Measurements from ENCODE around the gene AUTS2.

The AUTS2 gene

DNA sequence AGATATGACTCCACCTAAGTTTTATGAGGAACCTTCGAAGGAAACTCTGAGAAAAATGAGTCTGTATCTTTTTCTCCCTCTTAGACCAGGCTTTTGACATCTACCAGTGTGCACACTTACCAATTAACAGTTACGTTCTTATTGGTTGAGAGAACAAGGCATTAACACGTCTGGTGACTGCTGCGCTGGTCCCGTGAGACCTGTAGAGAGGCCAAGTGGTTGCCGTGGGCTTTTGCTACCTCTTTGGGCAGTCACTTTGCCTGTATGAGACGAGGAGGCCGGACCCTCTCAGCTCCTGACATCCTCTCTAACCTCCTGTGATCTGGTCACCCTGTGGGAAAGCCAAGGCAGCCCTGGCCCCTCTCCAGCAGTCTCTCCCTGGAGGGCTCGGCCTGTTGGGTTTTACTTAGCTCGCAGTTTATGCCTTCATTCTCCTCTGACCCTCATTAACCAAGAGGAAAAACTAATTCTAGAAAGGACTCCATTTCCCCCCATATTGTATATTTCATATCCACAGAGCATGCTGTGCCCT is 1019.8 kb downstream of the AUTS2 start:
- no peak for DNase-seq (ENCODE audit: extremely low spot score)
- ChIA-PET POLR2A (no interaction called here), CTCF (no interaction called here)
- TF ChIP-seq HDGF (IDR thresholded peaks at IDR 0.05; ENCODE audit: borderline replicate concordance) (no peak), BHLHE40 (IDR thresholded peaks at IDR 0.05; ENCODE audit: borderline replicate concordance) (no peak), TARDBP (IDR thresholded peaks at IDR 0.05) (no peak), LEF1 (IDR thresholded peaks at IDR 0.05; ENCODE audit: borderline replicate concordance) (no peak), ZNF384 (IDR thresholded peaks at IDR 0.05) (no peak), FOXA1 (IDR thresholded peaks at IDR 0.05) (no peak), SP1 (IDR thresholded peaks at IDR 0.05) (no peak), ARNT (IDR thresholded peaks at IDR 0.05) (no peak), FOXK2 (IDR thresholded peaks at IDR 0.05) (no peak), ELF4 (IDR thresholded peaks at IDR 0.05) (no peak), FOXM1 (IDR thresholded peaks at IDR 0.05; ENCODE audit: borderline replicate concordance) (no peak), NFRKB (IDR thresholded peaks at IDR 0.05) (no peak), CTBP1 (IDR thresholded peaks at IDR 0.05; ENCODE audit: borderline replicate concordance) (no peak), SUZ12 (IDR thresholded peaks at IDR 0.05) (no peak)
- TF ChIP-seq, protein P1, sequence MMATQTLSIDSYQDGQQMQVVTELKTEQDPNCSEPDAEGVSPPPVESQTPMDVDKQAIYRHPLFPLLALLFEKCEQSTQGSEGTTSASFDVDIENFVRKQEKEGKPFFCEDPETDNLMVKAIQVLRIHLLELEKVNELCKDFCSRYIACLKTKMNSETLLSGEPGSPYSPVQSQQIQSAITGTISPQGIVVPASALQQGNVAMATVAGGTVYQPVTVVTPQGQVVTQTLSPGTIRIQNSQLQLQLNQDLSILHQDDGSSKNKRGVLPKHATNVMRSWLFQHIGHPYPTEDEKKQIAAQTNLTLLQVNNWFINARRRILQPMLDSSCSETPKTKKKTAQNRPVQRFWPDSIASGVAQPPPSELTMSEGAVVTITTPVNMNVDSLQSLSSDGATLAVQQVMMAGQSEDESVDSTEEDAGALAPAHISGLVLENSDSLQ (IDR thresholded peaks at IDR 0.05): no peak

DNA sequence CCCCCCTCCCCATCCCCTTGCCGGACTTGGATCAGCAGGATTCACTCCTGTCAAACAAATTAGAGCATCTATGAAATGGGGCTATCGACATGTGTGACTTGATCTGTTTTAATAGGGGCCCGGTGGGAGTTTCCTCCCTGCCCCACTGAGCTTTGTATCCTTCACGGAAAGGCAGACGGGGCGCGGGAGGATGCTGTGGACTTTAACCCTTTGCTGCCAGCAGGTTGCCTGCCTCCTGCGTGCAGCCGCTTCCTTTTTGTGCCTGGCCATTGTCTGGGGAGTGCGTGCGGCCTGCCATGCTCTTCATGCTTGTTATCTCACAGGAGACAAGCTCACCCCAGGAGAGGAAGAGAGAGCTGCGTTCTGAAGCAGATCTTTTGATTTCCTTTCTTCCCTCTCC is 1020.9 kb downstream of the AUTS2 start:
- ChIA-PET POLR2A (no interaction called here), CTCF (interaction anchor here (1.3 kb wide), 1 partner anchor 22 kb away, joined by 3 read pairs; no protein-coding TSS in a partner anchor)
- TF ChIP-seq ZNF384 (IDR thresholded peaks at IDR 0.05) (no peak), FOXM1 (IDR thresholded peaks at IDR 0.05; ENCODE audit: borderline replicate concordance) (no peak), LEF1 (IDR thresholded peaks at IDR 0.05; ENCODE audit: borderline replicate concordance) (no peak), FOXA1 (IDR thresholded peaks at IDR 0.05) (no peak), NFRKB (IDR thresholded peaks at IDR 0.05) (no peak), SP1 (IDR thresholded peaks at IDR 0.05) (no peak), BHLHE40 (IDR thresholded peaks at IDR 0.05; ENCODE audit: borderline replicate concordance) (no peak), CTBP1 (IDR thresholded peaks at IDR 0.05; ENCODE audit: borderline replicate concordance) (no peak), SUZ12 (IDR thresholded peaks at IDR 0.05) (no peak), ARNT (IDR thresholded peaks at IDR 0.05) (no peak), TARDBP (IDR thresholded peaks at IDR 0.05) (no peak), HDGF (IDR thresholded peaks at IDR 0.05; ENCODE audit: borderline replicate concordance) (no peak), L3MBTL2 (conservative IDR thresholded peaks at IDR 0.05) (no peak), ELF4 (IDR thresholded peaks at IDR 0.05) (no peak), FOXK2 (IDR thresholded peaks at IDR 0.05) (no peak)
- TF ChIP-seq, protein P1 (IDR thresholded peaks at IDR 0.05): no peak
- DNase-seq (ENCODE audit: extremely low spot score): no peak

DNA sequence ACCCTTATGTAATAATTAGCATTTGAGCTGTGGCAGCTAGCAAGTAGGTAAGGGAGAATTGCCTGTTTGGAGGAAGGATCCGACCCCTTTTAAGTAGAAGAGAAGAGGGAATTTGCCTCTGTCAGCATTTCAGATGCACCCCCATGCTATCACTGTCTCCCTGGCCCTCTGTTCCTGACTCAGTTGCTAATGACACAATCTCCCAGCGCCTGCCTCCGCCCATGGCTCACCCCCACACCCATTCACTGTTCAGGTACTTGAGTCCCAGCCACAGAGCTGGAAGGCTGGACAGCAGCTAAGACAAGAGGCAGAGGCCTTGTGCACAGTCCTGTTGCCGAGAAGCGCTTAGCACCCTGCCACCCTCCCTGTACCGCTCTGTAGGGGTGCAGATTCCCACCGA is 1021.4 kb downstream of the AUTS2 start:
- ChIA-PET POLR2A (no interaction called here), CTCF (interaction anchor here (1.3 kb wide), 1 partner anchor 23 kb away, joined by 3 read pairs; no protein-coding TSS in a partner anchor)
- TF ChIP-seq ELF4 (IDR thresholded peaks at IDR 0.05): no peak
- no peak for TF ChIP-seq FOXM1 (IDR thresholded peaks at IDR 0.05; ENCODE audit: borderline replicate concordance)
- no peak for TF ChIP-seq TARDBP (IDR thresholded peaks at IDR 0.05)
- TF ChIP-seq ZNF384 (IDR thresholded peaks at IDR 0.05): no peak
- TF ChIP-seq HDGF (IDR thresholded peaks at IDR 0.05; ENCODE audit: borderline replicate concordance): no peak
- TF ChIP-seq L3MBTL2 (conservative IDR thresholded peaks at IDR 0.05): no peak
- no peak for TF ChIP-seq FOXK2 (IDR thresholded peaks at IDR 0.05)
- DNase-seq (ENCODE audit: extremely low spot score): no peak

DNA sequence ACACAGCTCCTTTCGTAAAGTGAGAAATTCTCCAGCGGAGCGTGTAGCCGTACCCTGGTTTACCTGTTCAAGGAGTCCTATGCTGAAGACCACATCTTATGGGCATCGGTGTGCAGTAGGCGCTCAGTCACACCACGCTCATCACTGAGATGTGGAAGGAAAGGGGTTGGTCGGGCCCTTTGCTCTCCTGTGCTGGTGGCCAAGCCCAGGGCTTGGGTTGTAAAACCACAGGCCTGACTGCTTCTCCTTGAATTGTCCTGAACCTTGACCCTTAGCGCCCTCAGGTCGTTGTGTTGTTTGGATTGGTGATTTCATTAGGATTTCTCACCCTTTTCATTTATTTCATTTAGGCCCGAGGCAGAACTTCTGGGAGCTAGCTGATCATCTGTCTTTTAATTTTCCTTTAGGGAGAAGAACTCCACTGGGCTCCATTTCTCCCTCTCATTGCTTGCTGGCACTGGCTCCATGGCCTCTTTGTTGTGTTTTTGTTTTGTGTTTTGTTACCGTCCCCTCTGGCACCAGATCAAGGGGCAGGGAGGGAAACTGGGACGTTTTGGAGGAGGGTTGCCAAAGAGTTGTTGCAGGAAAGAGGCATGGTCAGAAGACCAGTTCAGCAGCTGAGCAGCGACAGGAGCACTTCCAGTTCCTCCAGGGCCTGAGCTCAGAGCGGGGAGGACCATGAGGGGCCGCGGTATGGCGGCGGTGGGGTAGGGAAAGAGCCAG is 1022.2 kb downstream of the AUTS2 start:
- POLR2A ChIA-PET: no interaction called here
- CTCF ChIA-PET: interaction anchor here (1.3 kb wide), 1 partner anchor 23 kb away, joined by 3 read pairs; no protein-coding TSS in a partner anchor
- TF ChIP-seq CTBP1 (IDR thresholded peaks at IDR 0.05; ENCODE audit: borderline replicate concordance) (no peak), L3MBTL2 (conservative IDR thresholded peaks at IDR 0.05) (no peak), HDGF (IDR thresholded peaks at IDR 0.05; ENCODE audit: borderline replicate concordance) (no peak), LEF1 (IDR thresholded peaks at IDR 0.05; ENCODE audit: borderline replicate concordance) (no peak), TARDBP (IDR thresholded peaks at IDR 0.05) (no peak), SUZ12 (IDR thresholded peaks at IDR 0.05) (no peak), ZNF384 (IDR thresholded peaks at IDR 0.05) (no peak), BHLHE40 (IDR thresholded peaks at IDR 0.05; ENCODE audit: borderline replicate concordance) (no peak), ELF4 (IDR thresholded peaks at IDR 0.05) (no peak), ARNT (IDR thresholded peaks at IDR 0.05) (no peak), FOXM1 (IDR thresholded peaks at IDR 0.05; ENCODE audit: borderline replicate concordance) (no peak), SP1 (IDR thresholded peaks at IDR 0.05) (no peak), FOXA1 (IDR thresholded peaks at IDR 0.05) (no peak), NFRKB (IDR thresholded peaks at IDR 0.05) (no peak), FOXK2 (IDR thresholded peaks at IDR 0.05) (no peak)
- TF ChIP-seq, protein P1 (IDR thresholded peaks at IDR 0.05): no peak
- DNase-seq (ENCODE audit: extremely low spot score): no peak

DNA sequence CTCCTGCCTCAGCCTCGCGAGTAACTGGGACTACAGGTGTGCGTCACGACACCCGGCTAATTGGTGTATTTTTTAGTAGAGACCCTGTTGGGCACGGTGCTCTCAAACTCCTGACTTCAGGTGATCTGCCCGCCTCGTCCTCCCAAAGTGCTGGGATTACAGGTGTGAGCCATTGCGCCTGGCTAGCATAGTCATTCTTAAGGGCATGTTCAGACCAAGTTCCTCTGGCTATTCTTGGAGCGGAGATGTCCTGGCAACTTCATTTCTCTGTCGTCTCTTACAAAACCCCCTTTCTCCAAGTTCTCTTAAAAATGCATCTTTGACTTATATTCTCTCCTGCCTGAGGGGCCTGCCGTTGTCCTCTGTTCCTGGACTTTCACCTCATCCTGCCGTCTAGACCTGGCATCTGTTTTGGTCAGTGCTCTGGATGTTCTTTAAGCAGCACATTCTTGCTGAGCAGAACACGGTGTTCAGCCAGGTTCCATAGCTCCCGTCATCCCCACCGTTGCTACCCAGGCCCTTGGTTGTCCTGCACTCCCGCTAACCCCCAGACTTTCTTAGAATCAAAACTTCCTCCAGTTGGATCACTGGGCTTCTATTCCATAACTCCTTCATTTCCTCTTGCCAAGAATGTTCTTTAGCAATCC is 1023.8 kb downstream of the AUTS2 start:
- ChIA-PET POLR2A (no interaction called here), CTCF (no interaction called here)
- no peak for TF ChIP-seq TARDBP (IDR thresholded peaks at IDR 0.05)
- TF ChIP-seq HDGF (IDR thresholded peaks at IDR 0.05; ENCODE audit: borderline replicate concordance): no peak
- TF ChIP-seq L3MBTL2 (conservative IDR thresholded peaks at IDR 0.05): no peak
- TF ChIP-seq ELF4 (IDR thresholded peaks at IDR 0.05): no peak
- TF ChIP-seq, protein P1 (IDR thresholded peaks at IDR 0.05): no peak
- no peak for TF ChIP-seq FOXA1 (IDR thresholded peaks at IDR 0.05)
- TF ChIP-seq NFRKB (IDR thresholded peaks at IDR 0.05): no peak
- no peak for TF ChIP-seq BHLHE40 (IDR thresholded peaks at IDR 0.05; ENCODE audit: borderline replicate concordance)
- DNase-seq (ENCODE audit: extremely low spot score): no peak
